ENCODE results near the gene GMNN.
"Not testable (repeated sequence)": the region's sequence is repeated elsewhere in the genome, so short reads cannot be mapped to it uniquely, and the experiment has no call there.

GMNN gene

DNA sequence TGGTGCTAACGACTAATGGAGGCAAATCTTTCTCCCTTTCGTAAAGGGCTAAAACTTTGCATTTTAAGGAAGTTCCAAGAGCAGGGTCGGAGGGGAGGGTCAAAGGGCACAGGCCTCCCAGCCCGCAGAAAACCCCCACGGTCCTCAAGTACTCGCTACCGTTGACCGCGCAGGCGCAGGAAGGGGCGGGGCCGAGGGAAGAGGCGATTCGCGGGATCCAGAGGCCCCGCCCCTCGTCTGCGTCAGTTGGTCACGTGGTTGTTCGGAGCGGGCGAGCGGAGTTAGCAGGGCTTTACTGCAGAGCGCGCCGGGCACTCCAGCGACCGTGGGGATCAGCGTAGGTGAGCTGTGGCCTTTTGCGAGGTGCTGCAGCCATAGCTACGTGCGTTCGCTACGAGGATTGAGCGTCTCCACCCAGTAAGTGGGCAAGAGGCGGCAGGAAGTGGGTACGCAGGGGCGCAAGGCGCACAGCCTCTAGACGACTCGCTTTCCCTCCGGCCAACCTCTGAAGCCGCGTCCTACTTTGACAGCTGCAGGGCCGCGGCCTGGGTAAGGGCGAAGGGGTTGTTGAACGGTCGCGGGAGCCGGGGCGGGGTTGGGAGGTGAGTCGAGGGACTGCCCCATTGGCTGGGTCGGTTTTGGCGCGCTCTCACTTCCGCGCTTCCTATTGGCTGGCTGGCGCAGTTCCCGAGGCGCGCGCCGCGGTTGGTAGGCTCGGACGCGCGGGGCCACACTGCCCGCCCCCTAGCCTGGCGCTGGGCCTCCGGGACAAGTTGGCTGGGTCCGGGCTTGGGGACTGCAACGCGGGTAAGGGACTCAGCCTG lies at the start of gene GMNN:
Gene GMNN, plus strand, starts transcription at position 242 of the 824 bp plus-strand sequence. CDS start 2,310 bp downstream, outside the sequence.
- peak; percentile 98 for DNase-seq

DNA sequence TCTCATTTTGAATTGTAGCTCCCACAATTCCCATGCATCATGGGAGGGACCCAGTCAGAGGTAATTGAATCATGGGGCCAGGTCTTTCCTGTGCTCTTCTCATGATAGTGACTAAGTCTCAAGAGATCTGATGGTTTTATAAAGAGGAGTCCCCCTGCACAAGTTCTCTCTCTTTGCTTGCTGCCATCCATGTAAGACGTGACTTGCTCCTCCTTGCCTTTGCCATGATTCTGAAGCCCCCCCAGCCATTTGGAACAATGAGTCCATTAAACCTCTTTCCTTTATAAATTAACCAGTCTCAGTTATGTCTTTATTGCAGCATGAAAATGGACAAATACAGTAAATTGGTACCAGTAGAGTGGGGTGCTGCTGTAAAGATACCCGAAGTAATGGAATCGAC lies 44.1 kb upstream of the GMNN start:
- not testable (repeated sequence) for DNase-seq

DNA sequence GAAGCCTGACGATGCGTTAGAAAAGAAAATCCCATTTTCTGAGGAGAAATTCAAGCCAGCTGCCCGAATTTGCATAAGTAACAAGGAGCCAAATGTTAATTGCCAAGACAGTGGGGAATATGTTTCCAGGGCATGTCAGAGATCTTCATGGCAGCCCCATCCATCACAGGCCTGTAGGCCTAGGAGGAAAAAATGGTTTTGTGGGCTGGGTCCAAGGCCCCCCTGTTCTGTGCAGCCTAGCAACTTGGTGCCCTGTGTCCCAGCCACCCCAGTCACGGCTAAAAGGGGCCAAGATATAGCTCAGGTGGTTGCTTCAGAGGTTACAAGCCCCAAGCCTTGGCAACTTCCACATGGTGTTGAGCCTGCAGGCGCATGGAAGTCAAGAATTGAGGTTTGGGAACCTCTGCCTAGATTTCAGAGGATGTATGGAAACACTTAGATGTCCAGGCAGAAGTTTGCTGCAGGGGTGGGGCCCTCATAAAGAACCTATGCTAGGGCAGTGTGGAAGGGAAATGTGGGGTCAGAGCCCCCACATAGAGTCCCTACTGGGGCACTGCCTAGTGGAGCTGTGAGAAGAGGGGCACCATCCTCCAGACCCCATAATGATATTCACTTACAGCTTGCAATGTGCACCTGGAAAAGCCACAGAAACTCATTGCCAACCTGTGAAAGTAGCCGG lies 43.1 kb upstream of the GMNN start:
- DNase-seq, result not testable (repeated sequence)

DNA sequence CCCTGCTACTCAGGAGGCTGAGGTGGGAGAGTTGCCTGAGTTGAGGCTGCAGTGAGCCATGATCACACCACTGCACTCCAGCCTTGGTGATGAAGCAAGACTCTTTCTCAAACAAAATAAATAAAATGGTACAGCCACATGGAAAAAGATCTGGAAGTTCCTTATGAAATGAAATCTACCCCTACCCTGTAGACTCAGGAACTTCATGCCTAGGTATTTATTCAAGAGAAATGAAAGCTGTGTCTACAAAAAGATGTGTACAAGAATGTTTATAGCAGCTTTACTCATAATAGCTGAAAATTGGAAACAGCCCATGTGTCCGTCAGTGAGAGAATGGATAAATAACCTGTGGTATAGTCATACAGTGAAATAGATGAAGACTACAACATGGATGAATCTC lies 40.6 kb upstream of the GMNN start:
- DNase-seq, result no peak

GRCh38 chr6:24734710-24735109 lies 40.0 kb upstream of the GMNN start:
- DNase-seq, result not testable (repeated sequence)

- DNase-seq, result no peak
Observed at GRCh38 chr6:24738741-24739140, 36.0 kb upstream of the GMNN start.

DNA sequence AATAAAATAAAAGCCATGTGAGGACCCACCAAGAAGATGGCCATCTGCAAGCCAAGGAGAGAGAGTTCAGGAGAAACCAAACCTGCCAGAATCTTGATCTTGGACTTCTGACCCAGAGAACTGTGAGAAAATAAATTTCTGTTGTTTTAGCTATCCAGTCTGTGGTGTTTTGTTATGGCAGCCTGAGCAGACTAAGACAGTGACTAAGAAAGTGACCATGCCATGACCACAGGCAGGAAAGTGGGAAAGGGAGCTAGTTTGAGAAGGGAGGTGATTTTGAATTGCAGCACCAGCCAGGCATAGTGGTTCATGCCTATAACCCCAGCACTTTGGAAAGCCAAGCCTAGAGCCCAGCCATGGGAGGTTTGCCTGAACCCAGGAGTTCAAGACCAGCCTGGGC lies 33.9 kb upstream of the GMNN start:
- no peak for DNase-seq

DNA sequence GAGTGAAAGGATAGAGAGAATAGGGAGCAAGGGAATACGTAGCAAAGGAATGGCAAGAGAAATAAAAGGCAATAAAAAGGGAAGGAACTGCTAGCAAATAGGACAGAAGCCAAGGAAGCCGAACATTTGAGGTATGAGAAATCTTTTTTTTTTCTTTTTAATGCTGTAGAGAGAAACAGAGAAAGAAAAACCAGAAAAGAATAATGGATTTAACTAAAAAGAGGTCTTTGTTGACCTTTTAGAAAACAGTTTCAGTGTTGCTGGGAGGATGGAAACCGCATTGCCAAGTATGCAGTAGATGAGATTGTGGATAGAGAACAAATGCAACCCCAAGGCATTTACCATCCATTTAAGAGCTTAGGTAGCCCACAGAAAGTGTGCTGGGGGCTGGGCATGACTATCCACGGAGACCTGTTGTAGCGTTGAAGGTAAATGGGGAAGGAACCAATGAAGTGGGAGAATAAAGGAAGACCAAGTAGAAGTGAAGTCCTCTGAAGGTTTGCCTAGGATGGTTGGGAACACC lies 32.5 kb upstream of the GMNN start:
- no peak for DNase-seq

GRCh38 chr6:24743265-24743943 lies 31.3 kb upstream of the GMNN start:
- no peak for DNase-seq

- DNase-seq, result no peak
Observed at GRCh38 chr6:24743944-24744335, 30.8 kb upstream of the GMNN start.

GRCh38 chr6:24744911-24745310 lies 29.8 kb upstream of the GMNN start:
- DNase-seq, result no peak

GRCh38 chr6:24749297-24749696 lies 25.4 kb upstream of the GMNN start:
- DNase-seq, result no peak

DNA sequence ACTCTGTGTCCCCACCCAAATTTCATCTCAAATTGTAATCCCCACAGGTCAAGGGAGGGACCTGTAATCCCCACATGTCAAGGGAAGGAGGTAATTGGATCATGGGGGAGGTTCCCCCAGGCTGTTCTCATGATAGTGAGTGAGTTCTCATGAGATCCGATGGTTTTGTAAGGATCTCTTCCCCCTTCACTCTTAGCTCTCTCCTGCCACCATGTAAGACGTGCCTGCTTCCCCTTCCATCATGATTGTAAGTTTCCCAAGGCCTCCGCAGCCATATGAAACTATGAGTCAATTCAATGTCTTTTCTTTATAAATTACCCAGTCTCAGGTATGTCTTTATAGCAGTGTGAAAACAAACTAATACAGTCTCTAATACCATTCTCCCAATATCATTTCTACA lies 23.9 kb upstream of the GMNN start:
- not testable (repeated sequence) for DNase-seq

DNA sequence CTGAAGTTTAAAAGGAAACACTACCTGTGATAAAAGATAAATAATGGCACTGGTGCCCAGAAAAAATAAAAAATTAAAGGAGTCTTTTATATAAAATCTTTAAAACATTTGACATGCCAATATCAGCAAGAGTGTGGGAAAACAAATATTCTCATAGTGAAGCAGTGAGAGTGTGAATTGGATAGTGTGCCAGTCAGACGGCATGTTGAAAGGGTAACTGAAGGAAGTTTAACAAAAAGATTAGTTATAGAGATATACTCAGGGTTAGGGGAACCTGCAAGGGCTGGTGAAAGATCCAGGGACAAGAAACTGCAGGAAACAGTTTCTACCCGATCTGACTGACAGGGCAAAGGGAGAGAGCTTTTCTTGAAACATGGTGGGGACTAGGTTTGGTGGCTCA lies 22.2 kb upstream of the GMNN start:
- DNase-seq, result no peak

GRCh38 chr6:24752917-24753492 lies 21.7 kb upstream of the GMNN start:
- no peak for DNase-seq

DNA sequence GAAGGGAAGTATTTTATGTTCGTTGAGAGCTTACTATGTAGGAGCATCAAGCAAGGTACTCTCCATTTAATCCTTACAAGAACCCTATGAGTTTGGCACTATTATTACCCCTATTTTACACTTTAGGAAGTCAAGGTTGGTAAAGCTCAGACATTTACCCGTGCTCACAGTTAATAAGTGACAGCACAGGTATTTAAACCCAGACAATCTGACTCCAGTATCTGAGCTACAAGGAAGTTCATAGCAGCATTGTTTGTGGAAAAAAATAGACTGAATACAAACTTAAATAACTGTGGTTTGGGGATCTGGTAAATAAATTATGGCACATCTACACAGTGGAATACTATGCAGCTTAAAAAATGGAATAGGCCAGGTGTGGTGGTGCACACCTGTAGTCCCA lies 21.2 kb upstream of the GMNN start:
- DNase-seq, result no peak

GRCh38 chr6:24754378-24754777 lies 20.4 kb upstream of the GMNN start:
- not testable (repeated sequence) for DNase-seq

- DNase-seq, result no peak
Observed at GRCh38 chr6:24755279-24755678, 19.5 kb upstream of the GMNN start.

- no peak for DNase-seq
Observed at GRCh38 chr6:24757611-24758010, 17.1 kb upstream of the GMNN start.

- no peak for DNase-seq
Observed at GRCh38 chr6:24759718-24760117, 15.0 kb upstream of the GMNN start.

GRCh38 chr6:24760210-24760609 lies 14.5 kb upstream of the GMNN start:
- no peak for DNase-seq

GRCh38 chr6:24761193-24761835 lies 13.4 kb upstream of the GMNN start:
- DNase-seq, result no peak

- DNase-seq, result no peak
Observed at GRCh38 chr6:24761851-24762250, 12.9 kb upstream of the GMNN start.

Data from NCI-H748 treated with DMSO at 0.1 percent for 48 hours (cell line).